Endothelial cell of umbilical vein (primary cell): ENCODE results near the gene C6orf89. TPM values are rescaled to one million over a fixed set of nuclear protein-coding genes. Genes with fewer than 3 reads are reported as not detected.

Experiments
- BruUV-seq: library from RNA; stranded (reverse); fragments of 400-500 nt; replicated peaks from 2 replicates; lab custom pipeline; 2021; lab: Mats Ljungman, UMichigan
- CTCF ChIA-PET: fragments of 300-600, 350-600 bp; sonication (Branson Sonifier 250); formaldehyde crosslinking; loops from one replicate; lab custom pipeline; 2021; ENCODE audit warnings: antibody characterized with exemption, inconsistent platforms; lab: Charles Lee
- POLR2A ChIA-PET: fragments of 300-600, 350-600 bp; sonication (Branson Sonifier 250); formaldehyde crosslinking; loops from one replicate; lab custom pipeline; 2021; ENCODE audit warnings: antibody characterized with exemption, inconsistent platforms; lab: Charles Lee
- DNase-seq: peaks from one replicate; pipeline ENCODE4 v3.0.0-alpha.2; 2011; ENCODE audit warnings: low read depth, low spot score
- FAIRE-seq: peaks from 2 replicates; lab custom pipeline; 2011; peaks lifted over from hg19 to GRCh38; lab: Jason Lieb, UNC
- H2AFZ ChIP-seq: 2 replicates; pipeline ENCODE4 v1.6.0; 2012; ENCODE audit warnings: low read depth, low read length, control low read depth, inconsistent platforms
- H3K27ac ChIP-seq: 2 replicates; pipeline ENCODE4 v1.5.1; 2011; ENCODE audit warnings: low read depth, mild to moderate bottlenecking, control low read depth, low read length, moderate library complexity; ENCODE audit not compliant: insufficient read depth
- H3K27me3 ChIP-seq, 2 experiments: 2 replicates each; pipeline versions ENCODE4 v1.6.0 to v1.6.1; 2011; ENCODE audit warnings: low read length in 2 of 2, mixed read lengths in 1 of 2; ENCODE audit not compliant: control insufficient read depth in 2 of 2, insufficient read depth in 2 of 2
- H3K36me3 ChIP-seq, 2 experiments: 2 replicates in 1 of 2; 3 replicates in 1 of 2; pipeline ENCODE4 v1.5.1; 2011; ENCODE audit warnings: low read length in 2 of 2, mild to moderate bottlenecking in 1 of 2, moderate library complexity in 1 of 2; ENCODE audit not compliant: control insufficient read depth in 2 of 2, insufficient read depth in 2 of 2; ENCODE audit errors: extremely low read depth in 1 of 2
- H3K4me1 ChIP-seq: 3 replicates; pipeline ENCODE4 v1.5.1; 2011; ENCODE audit warnings: mild to moderate bottlenecking, low read length; ENCODE audit not compliant: control insufficient read depth, insufficient read depth; ENCODE audit errors: extremely low read depth
- H3K4me2 ChIP-seq: 2 replicates; pipeline ENCODE4 v1.6.1; 2011; ENCODE audit warnings: low read length, control low read depth, mixed read lengths; ENCODE audit not compliant: insufficient read depth
- H3K4me3 ChIP-seq, 3 experiments: fragments of 200-600 bp in 1 of 3; sonication (generic), shearing (Covaris generic) in 1 of 3; replicated peaks in 1 of 3; 2 replicates each; pipeline ENCODE4 v1.5.1; 2011 to 2016; ENCODE audit warnings: control low read depth in 3 of 3, low read length in 3 of 3, mild to moderate bottlenecking in 2 of 3, inconsistent platforms in 1 of 3, low read depth in 1 of 3, moderate library complexity in 1 of 3; ENCODE audit not compliant: insufficient read depth in 1 of 3
- H3K79me2 ChIP-seq: 2 replicates; pipeline ENCODE4 v1.6.0; 2012; ENCODE audit warnings: low read length, inconsistent platforms; ENCODE audit not compliant: control insufficient read depth, insufficient read depth
- H3K9ac ChIP-seq: replicated peaks from 2 replicates; pipeline ENCODE3; 2011; ENCODE audit warnings: low read length, control low read depth; ENCODE audit not compliant: insufficient read depth; ENCODE audit errors: extremely low read depth
- H3K9me1 ChIP-seq: replicated peaks from 3 replicates; pipeline ENCODE4 v1.6.0; 2011; ENCODE audit warnings: mild to moderate bottlenecking, low read length; ENCODE audit not compliant: control insufficient read depth, insufficient read depth; ENCODE audit errors: extremely low read depth
- H3K9me3 ChIP-seq: replicated peaks from 2 replicates; pipeline ENCODE4 v1.5.1; 2012; ENCODE audit warnings: low read length, inconsistent platforms; ENCODE audit not compliant: control insufficient read depth, insufficient read depth
- H4K20me1 ChIP-seq: replicated peaks from 2 replicates; pipeline ENCODE3; 2011; ENCODE audit warnings: mild to moderate bottlenecking, low read length; ENCODE audit not compliant: control insufficient read depth, insufficient read depth; ENCODE audit errors: extremely low read depth
- EZH2 ChIP-seq: IDR thresholded peaks from 2 replicates; pipeline ENCODE4 v1.6.1; 2012; ENCODE audit warnings: borderline replicate concordance, low read depth, mild to moderate bottlenecking, moderate library complexity, low read length, inconsistent platforms; ENCODE audit not compliant: severe bottlenecking
- FOS ChIP-seq: IDR thresholded peaks from 2 replicates; pipeline ENCODE4 v1.6.1; 2011; ENCODE audit warnings: mild to moderate bottlenecking, low read length, moderate library complexity, borderline replicate concordance; ENCODE audit not compliant: insufficient read depth
- GATA2 ChIP-seq: IDR thresholded peaks from 2 replicates; pipeline ENCODE4 v1.7.0; 2011; ENCODE audit warnings: low read depth, mild to moderate bottlenecking, moderate library complexity, mixed read lengths, low read length; ENCODE audit not compliant: insufficient read length, insufficient read depth
- JUN ChIP-seq: IDR thresholded peaks from 2 replicates; pipeline ENCODE4 v1.6.1; 2011; ENCODE audit warnings: borderline replicate concordance, low read depth; ENCODE audit not compliant: insufficient read length, insufficient read depth
- MYC ChIP-seq: IDR thresholded peaks from one replicate; pipeline ENCODE4 v1.6.1; 2011; ENCODE audit warnings: mild to moderate bottlenecking, low read depth, low read length
- POLR2A ChIP-seq: IDR thresholded peaks from 2 replicates; pipeline ENCODE4 v1.6.1; 2012; ENCODE audit warnings: low read depth, mild to moderate bottlenecking, control low read depth, low read length
- POLR2AphosphoS5 ChIP-seq: IDR thresholded peaks from 2 replicates; pipeline ENCODE4 v1.6.1; 2012; ENCODE audit warnings: low read depth, mild to moderate bottlenecking, control low read depth, low read length, moderate library complexity; ENCODE audit not compliant: insufficient read depth
- dilution Hi-C: fragments of 300-500 bp; cut with MboI; formaldehyde crosslinking; loops from one replicate; pipeline ENCODE4 v1.15.0; 2019; ENCODE audit warnings: low sequenced_read_pairs; ENCODE audit not compliant: extremely low pct_ligation_motif_present
- intact Hi-C: fragments of 100-400 bp; cut with micrococcal nuclease; formaldehyde crosslinking; loops from one replicate; pipeline ENCODE4 v1.10.0; 2022
- polyA plus RNA-seq, 4 experiments: library from polyadenylated mRNA; depleted of rRNA in 3 of 4; stranded (reverse) in 3 of 4; unstranded in 1 of 4; fragments of >200 nt; gene quantifications; 2 replicates each; pipeline versions ENCODE4 v1.2.1 to v1.2.3, GENCODE V29; 2011 to 2012; ENCODE audit warnings: missing spikeins in 1 of 4
- total RNA-seq: library from RNA; stranded (reverse); gene quantifications from 2 replicates; pipeline ENCODE4 v1.2.3, GENCODE V29; 2021
- TF ChIP-seq, protein P1 (sequence below), 2 donors: IDR thresholded peaks; 1 replicate in 1 of 2; 2 replicates in 1 of 2; pipeline ENCODE4 v1.5.1; 2011; ENCODE audit warnings: low read length in 2 of 2, mild to moderate bottlenecking in 2 of 2, moderate library complexity in 2 of 2, control low read depth in 1 of 2, inconsistent platforms in 1 of 2, low read depth in 1 of 2; ENCODE audit not compliant: insufficient read depth in 1 of 2; ENCODE audit errors: extremely low read depth in 1 of 2
- TF ChIP-seq, protein P2 (sequence below): IDR thresholded peaks from 2 replicates; pipeline ENCODE4 v1.6.1; 2011; ENCODE audit not compliant: insufficient read depth, insufficient read length

C6orf89 gene
- total and polyA plus RNA-seq, 2 donors (not counting 3 experiments of a cell fraction or from before 2014, with no cell fraction given), result 18.2 to 34.0 TPM

DNA sequence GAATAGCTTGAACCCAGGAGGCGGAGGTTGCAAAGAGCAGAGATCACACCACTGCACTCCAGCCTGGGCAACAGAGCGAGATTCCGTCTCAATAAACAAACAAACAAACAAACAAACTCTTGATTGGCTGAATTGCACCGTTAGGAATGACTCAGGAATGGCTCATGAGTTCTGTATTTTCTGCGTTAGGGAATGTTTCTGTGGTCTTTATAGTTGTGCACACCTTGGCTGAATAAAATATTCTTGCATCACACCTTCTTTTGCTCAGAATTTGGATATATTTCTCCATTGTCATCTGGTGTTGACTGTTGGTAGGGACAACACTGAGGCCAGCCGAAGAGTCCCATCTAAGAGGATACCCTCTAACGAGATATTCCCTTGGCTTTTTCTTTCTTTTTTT lies 49.1 kb downstream of the C6orf89 start:
- Histone ChIP-seq H3K4me3 (no peak overlapping the region), H3K9ac (no peak overlapping the region), H3K9me3 (no peaks in the 10 kb centered on the region), H3K79me2 (no peaks in the 10 kb centered on the region), H3K4me1 (peaks cover 8% of the 10 kb centered on the region), H3K27me3 (no peaks in the 10 kb centered on the region), H3K9me1 (no peaks in the 10 kb centered on the region), H2AFZ (no peak overlapping the region), H3K36me3 (no peaks in the 10 kb centered on the region), H4K20me1 (no peaks in the 10 kb centered on the region), H3K27ac (no peak overlapping the region), H3K4me2 (no peak overlapping the region)
- intact Hi-C loops (no loop called here), dilution Hi-C loops (no loop called here)
- FAIRE-seq, result no peak
- ChIA-PET CTCF (interaction anchor here (1.7 kb wide), 1 partner anchor 275 kb away, joined by 3 read pairs; no protein-coding TSS in a partner anchor), POLR2A (no interaction called here)
- no peak for DNase-seq
- TF ChIP-seq, protein P1, sequence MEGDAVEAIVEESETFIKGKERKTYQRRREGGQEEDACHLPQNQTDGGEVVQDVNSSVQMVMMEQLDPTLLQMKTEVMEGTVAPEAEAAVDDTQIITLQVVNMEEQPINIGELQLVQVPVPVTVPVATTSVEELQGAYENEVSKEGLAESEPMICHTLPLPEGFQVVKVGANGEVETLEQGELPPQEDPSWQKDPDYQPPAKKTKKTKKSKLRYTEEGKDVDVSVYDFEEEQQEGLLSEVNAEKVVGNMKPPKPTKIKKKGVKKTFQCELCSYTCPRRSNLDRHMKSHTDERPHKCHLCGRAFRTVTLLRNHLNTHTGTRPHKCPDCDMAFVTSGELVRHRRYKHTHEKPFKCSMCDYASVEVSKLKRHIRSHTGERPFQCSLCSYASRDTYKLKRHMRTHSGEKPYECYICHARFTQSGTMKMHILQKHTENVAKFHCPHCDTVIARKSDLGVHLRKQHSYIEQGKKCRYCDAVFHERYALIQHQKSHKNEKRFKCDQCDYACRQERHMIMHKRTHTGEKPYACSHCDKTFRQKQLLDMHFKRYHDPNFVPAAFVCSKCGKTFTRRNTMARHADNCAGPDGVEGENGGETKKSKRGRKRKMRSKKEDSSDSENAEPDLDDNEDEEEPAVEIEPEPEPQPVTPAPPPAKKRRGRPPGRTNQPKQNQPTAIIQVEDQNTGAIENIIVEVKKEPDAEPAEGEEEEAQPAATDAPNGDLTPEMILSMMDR (IDR thresholded peaks at IDR 0.05; ENCODE audit: extremely low read depth in 1 of 2, insufficient read depth in 1 of 2, low read depth in 1 of 2, low read length in 2 of 2), result no peak
- TF ChIP-seq POLR2AphosphoS5 (no peak), FOS (no peak), EZH2 (no peak), GATA2 (no peak), MYC (no peak), JUN (no peak), POLR2A (no peak)
- TF ChIP-seq, protein P2, sequence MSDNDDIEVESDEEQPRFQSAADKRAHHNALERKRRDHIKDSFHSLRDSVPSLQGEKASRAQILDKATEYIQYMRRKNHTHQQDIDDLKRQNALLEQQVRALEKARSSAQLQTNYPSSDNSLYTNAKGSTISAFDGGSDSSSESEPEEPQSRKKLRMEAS, result no peak
- BruUV-seq, result no TSS peak
